Prostate gland (tissue), 2 donors: ENCODE measurements around the gene THRAP3. TPM values are rescaled to one million over a fixed set of nuclear protein-coding genes. Genes with fewer than 3 reads are reported as not detected.

ENCODE experiments used
- DNase-seq: peaks from one replicate; pipeline ENCODE4 v3.0.0-alpha.2; 2019; ENCODE audit warnings: low spot score
- H3K27ac ChIP-seq, 2 donors: fragments of 200-600 bp; sonication (generic); 2 replicates each; pipeline ENCODE4 v1.5.1; 2017 to 2019
- H3K27me3 ChIP-seq: fragments of 200-600 bp; sonication (generic); replicated peaks from 2 replicates; pipeline ENCODE4 v1.5.1; 2019; ENCODE audit not compliant: insufficient read depth
- H3K36me3 ChIP-seq, 2 donors: fragments of 200-600 bp; sonication (generic); 1 replicate in 1 of 2; 2 replicates in 1 of 2; pipeline versions ENCODE4 v1.5.1 to v1.8.1; 2017 to 2019
- H3K4me1 ChIP-seq: fragments of 200-600 bp; sonication (generic); replicated peaks from 2 replicates; pipeline ENCODE4 v1.5.1; 2019
- H3K4me3 ChIP-seq, 2 donors: fragments of 200-600 bp; sonication (generic); 2 replicates each; pipeline ENCODE4 v1.5.1; 2017 to 2019
- H3K9me3 ChIP-seq: fragments of 200-600 bp; sonication (generic); 2 replicates; pipeline ENCODE4 v1.5.1; 2017
- CTCF ChIP-seq, 4 experiments: fragments of 200-600 bp in 2 of 4; fragments of 450-650 bp in 2 of 4; sonication (generic) in 2 of 4; IDR thresholded peaks; 1 replicate in 3 of 4; 2 replicates in 1 of 4; pipeline ENCODE4 v1.5.1; 2016 to 2019; ENCODE audit warnings: antibody characterized with exemption in 4 of 4, mild to moderate bottlenecking in 2 of 4, moderate library complexity in 2 of 4
- POLR2A ChIP-seq: fragments of 450-650 bp; IDR thresholded peaks from one replicate; pipeline ENCODE4 v1.6.1; 2016; ENCODE audit warnings: antibody characterized with exemption, mild to moderate bottlenecking
- POLR2AphosphoS5 ChIP-seq: sonication (generic); formaldehyde crosslinking; IDR thresholded peaks from one replicate; pipeline ENCODE4 v1.6.1; 2017; ENCODE audit warnings: antibody characterized with exemption
- WGBS: methylation state at CpG from one replicate; pipeline ENCODE4 v1.1.5; 2018; 5-methylcytosine and 5-hydroxymethylcytosine counted together
- intact Hi-C: fragments of 100-400 bp; cut with DNase I; formaldehyde crosslinking; loops from one replicate; pipeline ENCODE4 v1.14.2; 2022
- total RNA-seq, 2 donors: library from RNA; depleted of rRNA; stranded (reverse); fragments of >200 nt; gene quantifications; one replicate each; pipeline ENCODE4 v1.1.0, GENCODE V29; 2016

Gene THRAP3
- total RNA-seq, 2 donors from 2014 or later, result 100 to 123 TPM

- no peaks in the 10 kb centered on the region for H3K9me3 ChIP-seq
- H3K36me3 ChIP-seq, result peaks cover 0 to 5% of the 10 kb centered on the region in 2 donors
- no peak overlapping the region for H3K4me3 ChIP-seq
- WGBS, result 89% methylated on average over 7 of the region's 7 CpGs
- H3K4me1 ChIP-seq, result no peaks in the 10 kb centered on the region
- H3K27ac ChIP-seq, result no peak overlapping the region
- no peaks in the 10 kb centered on the region for H3K27me3 ChIP-seq
- no peak for TF ChIP-seq POLR2AphosphoS5
- no peak for TF ChIP-seq POLR2A
- no peak for TF ChIP-seq CTCF (IDR thresholded peaks at IDR 0.05)
- no peak for DNase-seq
- intact Hi-C loops, result no loop called here
These were observed 121.1 kb downstream of the THRAP3 start for GRCh38 chr1:36345353-36345752.

GRCh38 chr1:36346741-36347370 lies 122.6 kb downstream of the THRAP3 start:
- TF ChIP-seq POLR2AphosphoS5 (no peak), POLR2A (no peak), CTCF (IDR thresholded peaks at IDR 0.05) (no peak)
- H3K4me3 ChIP-seq, result no peak overlapping the region
- H3K9me3 ChIP-seq, result no peaks in the 10 kb centered on the region
- intact Hi-C loops, result no loop called here
- no peaks in the 10 kb centered on the region for H3K27me3 ChIP-seq
- WGBS, result 93% methylated on average over 8 of the region's 8 CpGs
- no peak for DNase-seq
- H3K27ac ChIP-seq, result no peak overlapping the region
- H3K4me1 ChIP-seq, result no peaks in the 10 kb centered on the region
- peaks cover 0 to 5% of the 10 kb centered on the region in 2 donors for H3K36me3 ChIP-seq

- Histone ChIP-seq H3K36me3 (peaks cover 5 to 12% of the 10 kb centered on the region in 2 donors), H3K4me3 (no peak overlapping the region), H3K27me3 (no peaks in the 10 kb centered on the region), H3K9me3 (no peaks in the 10 kb centered on the region), H3K4me1 (no peaks in the 10 kb centered on the region), H3K27ac (no peak overlapping the region)
- 63% methylated on average over 7 of the region's 7 CpGs for WGBS
- intact Hi-C loops, result no loop called here
- no peak for DNase-seq
- TF ChIP-seq POLR2A, result no peak
- TF ChIP-seq POLR2AphosphoS5, result no peak
- no peak for TF ChIP-seq CTCF (IDR thresholded peaks at IDR 0.05)
These were observed 125.0 kb downstream of the THRAP3 start for GRCh38 chr1:36349241-36349671.

- 66% methylated on average over 16 of the region's 16 CpGs for WGBS
These were observed 125.6 kb downstream of the THRAP3 start for GRCh38 chr1:36349839-36350238.

More at GRCh38 chr1:36349839-36350238, 125.6 kb downstream of the THRAP3 start:
- intact Hi-C loops, result no loop called here
- Histone ChIP-seq H3K9me3 (no peaks in the 10 kb centered on the region), H3K4me3 (no peak overlapping the region), H3K4me1 (no peaks in the 10 kb centered on the region), H3K36me3 (peaks cover 7 to 16% of the 10 kb centered on the region in 2 donors), H3K27me3 (no peaks in the 10 kb centered on the region), H3K27ac (no peak overlapping the region)
- no peak for DNase-seq
- no peak for TF ChIP-seq CTCF (IDR thresholded peaks at IDR 0.05)
- TF ChIP-seq POLR2A, result no peak
- no peak for TF ChIP-seq POLR2AphosphoS5
